ENCODE results near the gene ZDHHC14.

GRCh38 chr6:157443066-157443800 lies 62.2 kb downstream of the ZDHHC14 start:
- TF ChIP-seq POLR2A (IDR thresholded peaks at IDR 0.05; ENCODE audit: low read length) (no peak), GATA1 (IDR thresholded peaks at IDR 0.05; ENCODE audit: low read depth, low read length) (no peak)
